NOMO-1 treated with DMSO at 0.1 percent for 48 hours (cell line): ENCODE results near the gene NPFFR2.
"Not testable (repeated sequence)": the region's sequence is repeated elsewhere in the genome, so short reads cannot be mapped to it uniquely, and the experiment has no call there.

ENCODE experiments used
- DNase-seq: peaks from one replicate; lab custom pipeline; 2025; ENCODE audit not compliant: unreplicated experiment; lab: John Stamatoyannopoulos, UW

Gene NPFFR2

GRCh38 chr4:72031868-72032608 is at the start of gene NPFFR2:
Gene NPFFR2 (plus strand): TSS chr4:72032000. CDS start chr4:72128592, 96,592 bp downstream.
- no peak for DNase-seq

- no peak for DNase-seq
These were observed 39.1 kb upstream of the NPFFR2 start for GRCh38 chr4:71992571-71993312.

- DNase-seq, result no peak
These were observed 37.2 kb upstream of the NPFFR2 start for GRCh38 chr4:71994559-71994958.

- no peak for DNase-seq
These were observed 36.5 kb upstream of the NPFFR2 start for GRCh38 chr4:71995297-71995696.

- DNase-seq, result no peak
These were observed 25.2 kb upstream of the NPFFR2 start for GRCh38 chr4:72006586-72006985.

- no peak for DNase-seq
These were observed 19.9 kb upstream of the NPFFR2 start for GRCh38 chr4:72011906-72012305.

GRCh38 chr4:72016011-72016410 is 15.8 kb upstream of the NPFFR2 start:
- DNase-seq, result no peak

GRCh38 chr4:72019688-72020087 is 12.1 kb upstream of the NPFFR2 start:
- no peak for DNase-seq

GRCh38 chr4:72022553-72022952 is 9.2 kb upstream of the NPFFR2 start:
- DNase-seq, result no peak

- DNase-seq, result no peak
These were observed 23.8 kb downstream of the NPFFR2 start for GRCh38 chr4:72055566-72055965.

GRCh38 chr4:72063726-72064125 is 31.9 kb downstream of the NPFFR2 start:
- DNase-seq, result no peak

- no peak for DNase-seq
These were observed 35.3 kb downstream of the NPFFR2 start for GRCh38 chr4:72067051-72067450.

- DNase-seq, result no peak
These were observed 42.0 kb downstream of the NPFFR2 start for GRCh38 chr4:72073816-72074215.

GRCh38 chr4:72076562-72076961 is 44.8 kb downstream of the NPFFR2 start:
- no peak for DNase-seq

- DNase-seq, result no peak
These were observed 45.5 kb downstream of the NPFFR2 start for GRCh38 chr4:72077346-72077745.

GRCh38 chr4:72084587-72085011 is 52.8 kb downstream of the NPFFR2 start:
- DNase-seq, result no peak

- DNase-seq, result not testable (repeated sequence)
These were observed 58.8 kb downstream of the NPFFR2 start for GRCh38 chr4:72090606-72091005.

GRCh38 chr4:72094059-72094797 is 62.4 kb downstream of the NPFFR2 start:
- no peak for DNase-seq

GRCh38 chr4:72107456-72107855 is 75.7 kb downstream of the NPFFR2 start:
- no peak for DNase-seq

- DNase-seq, result no peak
These were observed 77.6 kb downstream of the NPFFR2 start for GRCh38 chr4:72109364-72109763.

- no peak for DNase-seq
These were observed 78.2 kb downstream of the NPFFR2 start for GRCh38 chr4:72109959-72110497.
